Tibial artery (tissue), 4 donors: Measurements from ENCODE around the gene PRRT3.
A peak's percentile ranks its signal among the peaks of the same experiment; 100 is the strongest.

Source experiments
- DNase-seq, 2 donors: peaks; one replicate each; pipeline ENCODE4 v3.0.0-alpha.2; 2019
- H3K27ac ChIP-seq, 2 donors: fragments of 200-600 bp; sonication (generic) in 1 of 2; 1 replicate in 1 of 2; 2 replicates in 1 of 2; pipeline ENCODE4 v1.5.1; 2018 to 2019; ENCODE audit warnings: mild to moderate bottlenecking in 1 of 2
- H3K27me3 ChIP-seq, 2 donors: fragments of 200-600 bp; sonication (generic) in 1 of 2; one replicate each; pipeline versions ENCODE4 v1.5.1 to v1.6.0; 2016 to 2019
- H3K36me3 ChIP-seq, 3 donors: fragments of 200-600 bp; sonication (generic) in 2 of 3; one replicate each; pipeline ENCODE4 v1.5.1; 2016 to 2019; ENCODE audit warnings: mild to moderate bottlenecking in 2 of 3
- H3K4me1 ChIP-seq, 4 donors: fragments of 200-600 bp; sonication (generic) in 2 of 4; 1 replicate in 3 of 4; 2 replicates in 1 of 4; pipeline ENCODE4 v1.5.1; 2016 to 2019
- H3K4me3 ChIP-seq, 2 donors: fragments of 200-600 bp; sonication (generic) in 1 of 2; 1 replicate in 1 of 2; 2 replicates in 1 of 2; pipeline ENCODE4 v1.5.1; 2018 to 2019; ENCODE audit warnings: mild to moderate bottlenecking in 2 of 2
- H3K9me3 ChIP-seq, 3 donors: fragments of 200-600 bp; sonication (generic) in 1 of 3; one replicate each; pipeline ENCODE4 v1.5.1; 2016 to 2019
- CTCF ChIP-seq, 2 experiments: fragments of 200-600 bp in 1 of 2; fragments of 450-650 bp in 1 of 2; IDR thresholded peaks; one replicate each; pipeline ENCODE4 v1.5.1; 2017 to 2019; ENCODE audit warnings: antibody characterized with exemption in 2 of 2, mild to moderate bottlenecking in 1 of 2, moderate library complexity in 1 of 2
- intact Hi-C: fragments of 100-400 bp; cut with DNase I; formaldehyde crosslinking; loops from one replicate; pipeline ENCODE4 v1.15.0; 2023; ENCODE audit warnings: low total_unique reads

The PRRT3 gene

DNA sequence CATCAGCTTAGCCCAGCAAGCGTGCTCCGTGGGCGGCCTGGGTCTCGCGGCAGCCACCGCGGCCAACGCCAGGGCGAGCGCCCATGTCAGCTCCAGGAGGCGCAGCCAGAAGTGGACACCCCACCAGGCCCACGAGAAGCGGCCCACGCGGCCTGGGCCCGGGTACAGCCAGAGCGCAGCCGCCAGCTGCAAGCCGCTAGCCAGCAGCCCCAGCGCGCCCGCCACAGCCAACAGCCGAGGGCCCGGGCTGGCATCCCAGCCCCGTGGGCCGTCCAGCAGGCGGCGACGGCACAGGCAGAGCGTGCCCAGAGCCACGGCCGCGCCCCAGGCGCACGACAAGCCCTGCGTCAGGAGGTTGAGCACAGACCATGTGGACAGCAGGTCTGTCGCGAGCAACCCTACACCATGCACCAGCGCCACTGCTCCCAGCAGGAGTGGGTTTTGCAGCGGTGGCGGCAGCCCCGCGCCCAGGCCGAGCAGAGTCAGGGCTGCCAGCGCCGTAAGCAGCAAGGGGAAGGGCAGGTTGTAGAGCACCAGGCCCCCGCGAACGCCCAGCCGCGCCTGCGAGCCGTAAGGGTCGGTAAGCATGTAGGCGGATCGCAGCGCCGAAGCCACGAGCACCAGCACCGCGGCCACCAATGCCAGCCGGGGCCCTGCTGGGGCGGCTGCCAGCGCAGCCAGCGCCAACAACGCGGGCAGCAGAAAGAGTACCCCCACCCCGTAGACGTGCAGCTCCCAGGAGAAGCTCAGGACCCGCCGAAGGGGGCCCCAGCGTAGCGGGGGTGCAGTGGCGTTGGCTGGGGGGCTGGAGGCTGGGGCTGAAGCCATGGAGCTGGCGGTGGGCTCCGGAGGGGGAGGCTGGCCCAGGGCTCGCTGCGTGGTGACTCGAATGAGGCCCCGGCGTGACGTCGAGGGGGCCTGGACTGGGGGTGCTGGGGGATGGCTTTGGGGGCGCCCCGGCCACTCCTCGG lies 4.9 kb downstream of the PRRT3 start:
- H3K4me1 ChIP-seq = peaks cover 0 to 29% (median 22%) of the 10 kb centered on the region in 4 donors
- H3K27ac ChIP-seq = peak overlapping the region; percentile 85 to 96
- peaks cover 0 to 38% (median 18%) of the 10 kb centered on the region in 3 donors for H3K36me3 ChIP-seq
- no peaks in the 10 kb centered on the region for H3K9me3 ChIP-seq
- intact Hi-C loops = loop anchor here (10.0 kb wide), 2 partner anchors 67 to 103 kb away; partner anchors contain the start of gene RPUSD3
- peak overlapping the region; percentile 63 to 70 for H3K4me3 ChIP-seq
- TF ChIP-seq CTCF (IDR thresholded peaks at IDR 0.05) = peak; percentile 75
- DNase-seq = peak; percentile 73 to 89
- H3K27me3 ChIP-seq = no peaks in the 10 kb centered on the region

- Histone ChIP-seq H3K4me1 (peaks cover 0 to 19% (median 13%) of the 10 kb centered on the region in 4 donors), H3K36me3 (peaks cover 0 to 44% (median 18%) of the 10 kb centered on the region in 3 donors), H3K4me3 (peak overlapping the region; percentile 63 to 70), H3K27me3 (no peaks in the 10 kb centered on the region), H3K9me3 (no peaks in the 10 kb centered on the region), H3K27ac (peak overlapping the region; percentile 85 to 96)
- TF ChIP-seq CTCF (IDR thresholded peaks at IDR 0.05) = peak; percentile 72 to 77
- intact Hi-C loops = loop anchor here (10.0 kb wide), 2 partner anchors 68 to 102 kb away; partner anchors contain the start of gene RPUSD3
- peak; percentile 84 to 93 for DNase-seq
Observed at GRCh38 chr3:9946112-9947024, 5.8 kb downstream of the PRRT3 start.

- Histone ChIP-seq H3K4me3 (no peak overlapping the region), H3K9me3 (no peaks in the 10 kb centered on the region), H3K4me1 (peaks cover 0 to 19% (median 12%) of the 10 kb centered on the region in 4 donors), H3K27ac (peak overlapping the region in 1 of 2 donors; percentile 96), H3K36me3 (peaks cover 0 to 52% (median 18%) of the 10 kb centered on the region in 3 donors), H3K27me3 (no peaks in the 10 kb centered on the region)
- DNase-seq = no peak
- no peak for TF ChIP-seq CTCF (IDR thresholded peaks at IDR 0.05)
- intact Hi-C loops = loop anchor here (10.0 kb wide), 2 partner anchors 69 to 101 kb away; partner anchors contain the start of gene RPUSD3
Observed at GRCh38 chr3:9945358-9945757, 6.8 kb downstream of the PRRT3 start.

DNA sequence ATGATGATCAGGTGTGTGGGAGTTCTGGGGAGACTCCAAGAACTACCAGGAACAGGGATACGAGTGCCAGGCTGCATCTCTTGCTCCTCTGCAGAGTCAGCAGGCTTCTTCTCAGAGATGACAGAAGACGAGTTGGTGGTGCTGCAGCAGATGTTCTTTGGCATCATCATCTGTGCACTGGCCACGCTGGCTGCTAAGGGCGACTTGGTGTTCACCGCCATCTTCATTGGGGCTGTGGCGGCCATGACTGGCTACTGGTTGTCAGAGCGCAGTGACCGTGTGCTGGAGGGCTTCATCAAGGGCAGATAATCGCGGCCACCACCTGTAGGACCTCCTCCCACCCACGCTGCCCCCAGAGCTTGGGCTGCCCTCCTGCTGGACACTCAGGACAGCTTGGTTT lies 7.9 kb downstream of the PRRT3 start:
- H3K9me3 ChIP-seq = no peaks in the 10 kb centered on the region
- no peak for TF ChIP-seq CTCF (IDR thresholded peaks at IDR 0.05)
- no peak overlapping the region for H3K27ac ChIP-seq
- no peak overlapping the region for H3K4me3 ChIP-seq
- DNase-seq = no peak
- no peaks in the 10 kb centered on the region for H3K27me3 ChIP-seq
- H3K36me3 ChIP-seq = peaks cover 0 to 46% (median 18%) of the 10 kb centered on the region in 3 donors
- H3K4me1 ChIP-seq = peaks cover 0 to 19% (median 12%) of the 10 kb centered on the region in 4 donors
- intact Hi-C loops = loop anchor here (10.0 kb wide), 2 partner anchors 71 to 99 kb away; partner anchors contain the start of gene RPUSD3
